RWPE2 (cell line): ENCODE data around the gene EHBP1L1.

ENCODE experiments used
- ATAC-seq: fragments of 200-7000 bp; cut with Tn5 transposase; 3 replicates; pipeline ENCODE4 v1.9.1; 2021; ENCODE audit warnings: low read depth
- DNase-seq: peaks from one replicate; pipeline ENCODE4 v3.0.0-alpha.2; 2020; ENCODE audit warnings: low spot score
- H3K27ac ChIP-seq: fragments of 450-650 bp; 2 replicates; pipeline ENCODE4 v1.5.1; 2017; ENCODE audit warnings: mild to moderate bottlenecking; ENCODE audit not compliant: poor library complexity, severe bottlenecking
- H3K27me3 ChIP-seq: fragments of 250-450 bp; sonication (Bioruptor Pico); 2 replicates; pipeline ENCODE4 v1.5.1; 2021; ENCODE audit warnings: mild to moderate bottlenecking, moderate library complexity; ENCODE audit not compliant: insufficient read depth, poor library complexity, severe bottlenecking
- H3K36me3 ChIP-seq: fragments of 250-450 bp; sonication (Bioruptor Pico); 2 replicates; pipeline ENCODE4 v1.5.1; 2020; ENCODE audit warnings: low read depth, mild to moderate bottlenecking, moderate library complexity
- H3K4me1 ChIP-seq: fragments of 250-450 bp; sonication (Bioruptor Pico); 2 replicates; pipeline ENCODE4 v1.5.1; 2021; ENCODE audit warnings: mild to moderate bottlenecking, moderate library complexity; ENCODE audit not compliant: insufficient read depth, poor library complexity, severe bottlenecking
- H3K4me3 ChIP-seq: fragments of 250-450 bp; sonication (Bioruptor Pico); 2 replicates; pipeline ENCODE4 v1.5.1; 2021; ENCODE audit warnings: mild to moderate bottlenecking, moderate library complexity; ENCODE audit not compliant: severe bottlenecking
- H3K9me3 ChIP-seq: fragments of 250-450 bp; sonication (Bioruptor Pico); 2 replicates; pipeline ENCODE4 v1.5.1; 2021; ENCODE audit warnings: mild to moderate bottlenecking, moderate library complexity; ENCODE audit not compliant: severe bottlenecking
- CTCF ChIP-seq: fragments of 450-650 bp; IDR thresholded peaks from one replicate; pipeline ENCODE4 v1.5.1; 2017; ENCODE audit warnings: mild to moderate bottlenecking, moderate library complexity; ENCODE audit not compliant: poor library complexity, severe bottlenecking

The EHBP1L1 gene

GRCh38 chr11:65611028-65611757 is 35.3 kb downstream of the EHBP1L1 start:
- Histone ChIP-seq H3K36me3 (peaks cover 12% of the 10 kb centered on the region), H3K4me3 (no peak overlapping the region), H3K27me3 (no peaks in the 10 kb centered on the region), H3K27ac (no peak overlapping the region), H3K9me3 (no peaks in the 10 kb centered on the region), H3K4me1 (no peaks in the 10 kb centered on the region)
- no peak for ATAC-seq
- no peak for DNase-seq
- TF ChIP-seq CTCF: no peak

- DNase-seq (no peak), ATAC-seq (no peak)
- Histone ChIP-seq H3K9me3 (no peaks in the 10 kb centered on the region), H3K27ac (no peak overlapping the region), H3K4me1 (no peaks in the 10 kb centered on the region), H3K36me3 (peaks cover 4% of the 10 kb centered on the region; the same call in 1 of the 2 replicates), H3K4me3 (no peak overlapping the region), H3K27me3 (no peaks in the 10 kb centered on the region)
- no peak for TF ChIP-seq CTCF
Observed at GRCh38 chr11:65611758-65612603, 36.1 kb downstream of the EHBP1L1 start.

- DNase-seq (no peak), ATAC-seq (no peak)
- H3K27ac ChIP-seq: peak overlapping the region; percentile 81
- no peaks in the 10 kb centered on the region for H3K27me3 ChIP-seq
- TF ChIP-seq CTCF: no peak
- H3K36me3 ChIP-seq: 0 out of 2 replicates have a peak, but pooled peaks cover 4% of the 10 kb centered on the region
- H3K9me3 ChIP-seq: no peaks in the 10 kb centered on the region
- H3K4me1 ChIP-seq: no peaks in the 10 kb centered on the region
- H3K4me3 ChIP-seq: peak overlapping the region; percentile 54
Observed at GRCh38 chr11:65612691-65613090, 36.8 kb downstream of the EHBP1L1 start.

- ATAC-seq (peak; percentile 0; the same call in 2 of the 3 replicates), DNase-seq (no peak)
Observed at GRCh38 chr11:65613091-65613928, 37.5 kb downstream of the EHBP1L1 start.

More at GRCh38 chr11:65613091-65613928, 37.5 kb downstream of the EHBP1L1 start:
- no peak for TF ChIP-seq CTCF
- Histone ChIP-seq H3K27me3 (no peaks in the 10 kb centered on the region), H3K36me3 (peaks cover 5% of the 10 kb centered on the region; the same call in 1 of the 2 replicates), H3K4me1 (no peaks in the 10 kb centered on the region), H3K27ac (peak overlapping the region; percentile 81), H3K9me3 (no peaks in the 10 kb centered on the region), H3K4me3 (peak overlapping the region; percentile 54)
